GM12872 (cell line): ENCODE results near the gene ZFAND6.

Experiments
- TF ChIP-seq, protein P1 (sequence below): IDR thresholded peaks from 3 replicates; pipeline ENCODE4 v1.5.1; 2011; ENCODE audit warnings: low read depth, mild to moderate bottlenecking, low read length, moderate library complexity; ENCODE audit not compliant: insufficient read depth

ZFAND6 gene

DNA sequence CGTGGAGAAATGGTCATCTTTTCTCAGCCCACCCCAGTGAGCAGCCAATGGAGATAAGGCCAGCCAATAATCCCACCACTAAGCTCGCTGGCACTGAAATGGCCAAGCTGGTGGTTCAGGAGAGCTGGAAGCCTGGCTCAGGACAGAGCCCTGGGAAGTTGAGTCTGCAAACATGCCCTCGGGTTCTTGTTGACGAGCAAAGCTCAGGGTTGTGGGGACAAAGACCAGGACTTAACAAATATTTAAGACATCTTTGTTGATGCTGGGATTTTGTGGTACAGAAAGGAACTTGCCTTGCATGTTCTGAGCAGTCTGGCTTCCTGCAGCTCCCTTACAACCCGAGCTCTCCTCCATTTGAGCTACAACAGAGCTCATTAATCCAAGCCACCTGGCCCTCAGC is 97.7 kb downstream of the ZFAND6 start:
- TF ChIP-seq, protein P1, sequence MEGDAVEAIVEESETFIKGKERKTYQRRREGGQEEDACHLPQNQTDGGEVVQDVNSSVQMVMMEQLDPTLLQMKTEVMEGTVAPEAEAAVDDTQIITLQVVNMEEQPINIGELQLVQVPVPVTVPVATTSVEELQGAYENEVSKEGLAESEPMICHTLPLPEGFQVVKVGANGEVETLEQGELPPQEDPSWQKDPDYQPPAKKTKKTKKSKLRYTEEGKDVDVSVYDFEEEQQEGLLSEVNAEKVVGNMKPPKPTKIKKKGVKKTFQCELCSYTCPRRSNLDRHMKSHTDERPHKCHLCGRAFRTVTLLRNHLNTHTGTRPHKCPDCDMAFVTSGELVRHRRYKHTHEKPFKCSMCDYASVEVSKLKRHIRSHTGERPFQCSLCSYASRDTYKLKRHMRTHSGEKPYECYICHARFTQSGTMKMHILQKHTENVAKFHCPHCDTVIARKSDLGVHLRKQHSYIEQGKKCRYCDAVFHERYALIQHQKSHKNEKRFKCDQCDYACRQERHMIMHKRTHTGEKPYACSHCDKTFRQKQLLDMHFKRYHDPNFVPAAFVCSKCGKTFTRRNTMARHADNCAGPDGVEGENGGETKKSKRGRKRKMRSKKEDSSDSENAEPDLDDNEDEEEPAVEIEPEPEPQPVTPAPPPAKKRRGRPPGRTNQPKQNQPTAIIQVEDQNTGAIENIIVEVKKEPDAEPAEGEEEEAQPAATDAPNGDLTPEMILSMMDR = no peak

DNA sequence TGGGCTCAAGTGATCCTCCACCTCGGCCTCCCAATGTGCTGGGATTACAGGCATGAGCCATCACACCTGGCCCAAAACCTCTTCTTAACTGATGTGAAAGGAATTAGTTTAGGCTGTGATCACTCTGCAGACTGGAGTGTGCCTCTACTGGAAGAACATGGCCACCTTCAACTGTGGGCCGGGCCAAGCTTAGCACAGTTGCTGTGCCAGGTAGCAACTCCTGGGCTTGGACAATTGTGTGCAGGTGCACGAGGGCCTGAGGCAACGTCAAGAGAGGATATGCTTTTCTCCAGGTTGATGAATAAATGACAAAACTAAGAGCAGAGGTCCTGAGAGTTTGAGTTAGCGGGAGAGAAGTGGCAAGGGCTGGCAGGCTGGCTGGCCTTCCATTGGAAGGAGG is 99.8 kb downstream of the ZFAND6 start:
- TF ChIP-seq, protein P1 = no peak

DNA sequence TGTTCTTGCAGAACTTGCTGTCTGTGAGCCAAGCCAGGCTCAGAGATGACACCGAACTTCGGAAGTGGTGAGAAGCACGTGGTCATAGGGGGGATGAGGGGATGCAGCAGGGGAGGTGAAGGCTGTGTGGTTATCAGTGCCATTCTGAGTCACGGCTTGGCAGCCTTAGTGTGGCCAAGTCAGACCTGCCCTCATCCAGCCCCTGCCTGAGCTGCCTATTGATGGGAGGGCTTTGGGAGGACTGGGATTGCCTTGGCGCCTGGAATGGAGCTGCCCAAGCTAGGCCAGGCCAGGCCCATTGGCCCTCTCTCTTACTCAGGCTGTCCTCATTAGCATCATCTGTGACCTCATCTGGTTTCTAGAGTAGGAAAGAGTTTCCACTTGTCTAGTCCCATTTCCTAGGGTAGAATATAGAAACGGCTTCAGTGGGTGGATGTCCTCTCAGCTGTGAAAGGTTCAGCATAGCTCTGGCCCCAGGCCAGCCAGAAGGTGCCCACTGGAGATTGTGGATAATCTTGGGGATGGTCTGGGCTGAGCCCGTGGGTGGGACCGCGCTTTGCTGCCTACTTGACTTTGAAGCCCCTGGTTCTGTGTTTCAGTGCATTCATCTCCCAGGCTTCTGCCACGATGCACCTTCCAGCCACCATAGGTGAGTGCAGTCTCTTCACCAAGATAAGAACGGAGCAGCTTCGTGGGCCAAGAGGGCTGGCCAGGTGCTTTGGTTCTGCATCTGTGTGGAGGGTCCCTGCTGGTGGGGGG is 100.5 kb downstream of the ZFAND6 start:
- TF ChIP-seq, protein P1 = no peak

DNA sequence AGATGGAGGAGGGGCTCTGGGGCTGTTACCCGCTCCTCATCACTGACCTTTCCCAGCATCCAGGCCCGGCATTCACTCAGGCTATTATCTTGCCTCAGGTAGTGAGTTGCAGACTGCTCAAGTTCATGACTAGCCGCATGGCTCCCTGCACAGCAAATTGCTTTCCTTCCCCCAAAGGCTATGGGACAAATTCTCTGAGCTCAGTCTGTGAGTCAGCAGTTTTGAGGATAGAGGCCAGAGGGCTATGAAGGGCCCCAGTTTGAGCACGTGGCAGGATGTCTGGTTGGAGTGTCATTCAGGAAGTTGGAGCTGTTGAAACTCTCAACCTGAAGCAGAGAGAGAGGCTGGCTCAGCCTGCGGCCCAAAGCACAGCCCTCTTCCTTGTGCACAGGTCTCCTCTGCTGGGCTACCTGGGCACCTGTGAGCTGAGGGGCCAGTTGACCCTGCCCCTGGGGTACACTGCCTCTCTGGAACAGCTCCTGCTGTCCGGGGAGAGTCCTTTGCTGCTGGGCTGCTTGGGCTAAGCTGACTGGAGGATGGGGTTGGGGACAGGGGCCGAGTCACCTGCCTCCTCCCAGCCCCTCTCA is 101.2 kb downstream of the ZFAND6 start:
- TF ChIP-seq, protein P1 = no peak

DNA sequence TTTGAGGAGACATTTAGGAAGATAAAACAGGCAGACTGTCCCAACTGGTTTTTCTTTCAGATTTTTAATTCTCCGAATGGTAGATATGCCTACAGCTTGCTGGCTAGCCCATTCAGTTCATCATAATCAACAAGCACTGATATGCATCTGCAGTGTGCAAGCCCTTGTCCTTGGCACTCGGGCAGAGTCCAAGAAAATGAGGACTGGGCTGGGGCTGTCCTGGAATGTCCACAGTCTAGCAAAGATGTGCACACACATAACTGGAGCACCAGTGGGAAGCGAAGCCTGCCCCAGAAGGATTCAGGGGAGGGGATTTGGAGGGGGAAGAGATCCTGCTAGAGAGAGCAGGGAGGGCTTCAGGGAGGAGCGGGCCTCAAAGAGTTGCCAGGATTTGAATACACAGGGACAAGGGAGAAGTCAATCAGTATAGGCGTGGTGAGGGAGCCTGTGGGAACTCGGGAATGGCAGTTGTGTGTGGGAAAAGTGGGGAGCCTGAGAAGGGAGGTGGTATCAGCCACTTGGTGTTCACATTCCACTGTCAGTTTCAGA is 102.1 kb downstream of the ZFAND6 start:
- TF ChIP-seq, protein P1 = no peak

DNA sequence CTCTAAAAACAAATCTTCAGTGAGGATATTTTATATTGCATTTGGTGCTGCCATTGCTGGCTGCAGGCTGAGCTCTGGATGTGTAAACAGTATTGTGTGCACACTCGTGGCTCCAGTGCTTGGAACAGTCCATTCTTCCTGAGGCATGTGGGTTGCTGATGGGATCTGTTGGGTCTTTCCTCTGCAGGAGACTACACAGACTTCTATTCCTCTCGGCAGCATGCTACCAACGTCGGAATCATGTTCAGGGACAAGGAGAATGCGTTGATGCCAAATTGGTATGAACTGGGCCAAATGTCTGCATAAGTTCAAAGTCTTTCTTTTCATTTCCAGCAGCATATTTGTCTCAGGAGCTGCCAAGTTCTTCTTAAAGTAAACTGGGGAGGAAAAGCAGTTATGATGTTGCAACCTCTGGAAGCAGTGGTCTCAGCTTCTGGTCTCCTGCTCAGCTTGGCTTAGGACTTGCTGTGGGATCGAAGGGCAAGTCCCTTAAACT is 102.6 kb downstream of the ZFAND6 start:
- TF ChIP-seq, protein P1 = no peak

DNA sequence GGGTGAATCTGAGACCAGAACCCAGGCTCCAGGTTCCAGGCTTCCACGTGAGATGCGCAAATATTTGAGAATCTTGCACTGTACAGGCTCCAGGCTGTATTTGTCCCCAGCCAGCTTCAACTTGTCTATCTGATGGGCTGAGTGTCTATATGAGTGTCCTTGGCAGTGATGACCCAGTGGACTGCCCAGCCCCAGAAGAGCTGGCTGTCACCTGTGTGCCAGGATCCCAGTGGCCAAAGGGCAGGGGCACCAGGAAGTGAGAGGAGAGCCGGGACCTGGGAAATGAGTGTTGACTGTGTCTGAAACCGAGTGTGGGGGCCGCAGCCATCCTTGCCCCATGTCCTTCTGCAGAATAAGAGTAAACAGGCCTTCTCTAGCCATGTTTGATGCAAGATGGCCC is 103.7 kb downstream of the ZFAND6 start:
- TF ChIP-seq, protein P1 = no peak
